Fibroblast of mammary gland (primary cell): ENCODE measurements around the gene RCAN1.
A peak's percentile ranks its signal among the peaks of the same experiment; 100 is the strongest.
"Not testable (repeated sequence)": the region's sequence is repeated elsewhere in the genome, so short reads cannot be mapped to it uniquely, and the experiment has no call there.

Experiments
- DNase-seq: peaks from one replicate; pipeline ENCODE4 v3.0.0-alpha.2; 2010; ENCODE audit warnings: low read depth
- H3K4me3 ChIP-seq: 2 replicates; pipeline ENCODE4 v1.5.1; 2011; ENCODE audit warnings: low read depth, mild to moderate bottlenecking, low read length, moderate library complexity; ENCODE audit not compliant: control insufficient read depth
- TF ChIP-seq, protein P1 (sequence below): conservative IDR thresholded peaks from 2 replicates; pipeline ENCODE4 v1.5.1; 2011; ENCODE audit warnings: low read depth, low read length, inconsistent platforms; ENCODE audit not compliant: control insufficient read depth, insufficient read depth

RCAN1 gene

DNA sequence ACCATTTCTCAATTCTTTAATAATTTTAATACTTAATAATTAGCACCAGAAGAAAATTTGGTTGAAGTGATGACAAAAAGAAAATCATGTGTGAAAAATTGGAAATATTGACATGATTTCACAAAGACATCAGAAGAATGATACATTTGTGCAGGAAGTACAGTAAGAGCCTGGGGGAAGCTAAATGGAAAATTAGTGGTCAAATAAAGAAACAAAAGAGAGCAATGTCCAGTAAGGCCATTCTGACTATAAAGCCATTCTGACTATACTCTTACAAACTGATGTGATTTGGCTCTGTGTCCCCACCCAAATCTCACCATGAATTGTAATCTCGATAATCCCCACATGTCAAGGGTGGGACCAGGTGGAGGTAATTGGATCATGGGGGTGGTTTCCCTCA is 54.3 kb downstream of the RCAN1 start:
- TF ChIP-seq, protein P1, sequence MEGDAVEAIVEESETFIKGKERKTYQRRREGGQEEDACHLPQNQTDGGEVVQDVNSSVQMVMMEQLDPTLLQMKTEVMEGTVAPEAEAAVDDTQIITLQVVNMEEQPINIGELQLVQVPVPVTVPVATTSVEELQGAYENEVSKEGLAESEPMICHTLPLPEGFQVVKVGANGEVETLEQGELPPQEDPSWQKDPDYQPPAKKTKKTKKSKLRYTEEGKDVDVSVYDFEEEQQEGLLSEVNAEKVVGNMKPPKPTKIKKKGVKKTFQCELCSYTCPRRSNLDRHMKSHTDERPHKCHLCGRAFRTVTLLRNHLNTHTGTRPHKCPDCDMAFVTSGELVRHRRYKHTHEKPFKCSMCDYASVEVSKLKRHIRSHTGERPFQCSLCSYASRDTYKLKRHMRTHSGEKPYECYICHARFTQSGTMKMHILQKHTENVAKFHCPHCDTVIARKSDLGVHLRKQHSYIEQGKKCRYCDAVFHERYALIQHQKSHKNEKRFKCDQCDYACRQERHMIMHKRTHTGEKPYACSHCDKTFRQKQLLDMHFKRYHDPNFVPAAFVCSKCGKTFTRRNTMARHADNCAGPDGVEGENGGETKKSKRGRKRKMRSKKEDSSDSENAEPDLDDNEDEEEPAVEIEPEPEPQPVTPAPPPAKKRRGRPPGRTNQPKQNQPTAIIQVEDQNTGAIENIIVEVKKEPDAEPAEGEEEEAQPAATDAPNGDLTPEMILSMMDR, result no peak
- DNase-seq, result no peak
- no peak overlapping the region for H3K4me3 ChIP-seq

DNA sequence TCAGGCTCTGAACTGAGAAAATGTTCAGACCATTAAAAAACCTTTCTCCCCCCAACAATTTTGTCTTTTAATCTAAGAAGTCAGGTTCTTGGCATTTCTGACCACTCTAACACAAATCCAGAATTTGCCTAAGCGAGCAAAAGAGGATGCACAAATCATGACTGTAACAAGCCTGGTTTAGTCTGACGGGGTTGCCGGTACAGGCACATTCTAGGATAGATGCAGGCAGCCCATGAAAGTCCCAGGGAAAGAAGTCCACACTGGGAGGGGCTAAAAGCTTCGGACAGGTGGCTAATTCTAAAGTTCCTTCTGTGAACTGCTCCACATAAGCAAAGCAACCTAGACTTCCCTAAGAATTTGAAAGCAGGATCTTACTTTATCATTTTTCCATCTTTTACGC is 54.9 kb downstream of the RCAN1 start:
- TF ChIP-seq, protein P1, result no peak
- H3K4me3 ChIP-seq, result no peak overlapping the region
- no peak for DNase-seq

DNA sequence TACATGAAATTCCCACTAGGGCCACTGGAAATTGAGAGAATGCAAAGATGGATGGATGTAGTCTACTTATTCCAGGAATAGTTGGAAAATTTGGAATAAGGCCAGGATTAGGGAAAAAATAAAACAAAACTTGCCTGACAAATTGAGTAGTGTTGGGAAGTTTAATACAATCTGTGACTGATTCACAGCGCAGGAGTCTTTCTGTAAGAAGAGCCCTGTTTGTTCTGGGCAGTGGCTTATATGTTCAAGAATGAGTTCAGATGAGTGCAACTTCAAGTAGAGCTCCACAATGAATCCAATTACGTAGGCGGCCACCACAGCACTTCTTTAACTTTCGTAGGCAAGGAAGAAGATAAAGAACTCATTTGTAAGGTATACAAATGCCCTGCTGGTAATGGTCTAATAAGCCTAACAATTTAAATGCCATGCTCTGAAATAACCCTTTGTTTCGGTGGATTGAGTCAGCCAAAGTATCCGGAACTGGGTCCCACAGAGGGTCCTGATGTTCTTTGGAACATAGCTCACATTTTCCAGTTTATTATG is 55.8 kb downstream of the RCAN1 start:
- no peak overlapping the region for H3K4me3 ChIP-seq
- peak; percentile 31 for DNase-seq
- TF ChIP-seq, protein P1, result no peak

DNA sequence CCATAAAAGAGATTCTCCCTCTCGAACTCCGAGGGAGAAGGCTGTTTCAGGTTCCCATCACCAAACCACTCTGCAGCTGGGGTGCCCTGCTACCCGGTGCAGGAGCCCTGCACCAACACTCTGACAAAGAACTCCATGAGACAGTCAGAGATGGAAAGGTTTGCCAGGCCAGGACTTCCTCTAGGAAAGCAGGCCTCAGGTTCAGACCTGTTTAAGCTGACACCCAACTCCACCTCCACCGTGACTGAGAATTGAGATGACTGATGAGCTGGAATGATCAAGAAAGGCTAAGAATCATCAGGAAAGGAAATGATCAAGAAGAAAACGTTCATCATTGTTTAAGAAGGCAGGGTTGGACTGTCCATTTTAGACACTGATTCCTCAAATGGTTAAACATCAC is 56.7 kb downstream of the RCAN1 start:
- no peak overlapping the region for H3K4me3 ChIP-seq
- DNase-seq, result no peak
- TF ChIP-seq, protein P1, result no peak

DNA sequence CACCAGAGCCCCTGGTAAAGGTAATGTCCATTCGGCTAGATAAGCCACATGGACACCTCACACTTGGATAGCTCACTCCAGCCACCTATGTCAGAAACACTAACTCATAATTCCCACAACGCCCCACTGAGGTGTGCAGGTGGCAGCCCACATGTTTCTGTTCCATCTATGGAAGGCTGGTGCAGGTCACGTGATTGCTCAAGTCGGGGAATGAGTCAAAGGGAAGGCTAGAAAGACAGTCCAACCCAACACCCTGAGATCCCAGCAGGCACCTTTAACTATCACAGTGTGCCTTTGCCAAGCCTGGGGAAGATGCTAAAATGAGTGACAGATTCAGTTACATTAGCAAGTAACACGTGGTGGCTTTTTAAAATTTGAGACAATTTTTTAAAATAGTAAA is 57.7 kb downstream of the RCAN1 start:
- TF ChIP-seq, protein P1, result no peak
- H3K4me3 ChIP-seq, result no peak overlapping the region
- no peak for DNase-seq

DNA sequence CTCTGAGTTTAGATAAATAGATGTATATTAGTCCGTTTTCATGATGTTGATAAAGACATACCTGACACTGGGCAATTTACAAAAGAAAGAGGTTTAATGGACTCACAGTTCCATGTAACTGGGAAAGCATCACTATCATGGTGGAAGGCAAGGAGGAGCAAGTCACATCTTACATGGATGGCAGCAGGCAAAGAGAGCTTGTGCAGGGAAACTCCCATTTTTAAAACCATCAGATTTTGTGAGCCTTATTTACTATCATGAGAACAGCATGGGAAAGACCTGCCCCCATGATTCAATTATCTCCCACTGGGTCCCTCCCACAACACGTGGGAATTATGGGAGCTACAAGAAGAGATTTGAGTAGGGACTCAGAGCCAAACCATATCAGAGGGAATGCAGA is 60.2 kb downstream of the RCAN1 start:
- DNase-seq, H3K4me3 ChIP-seq: not testable (repeated sequence)

DNA sequence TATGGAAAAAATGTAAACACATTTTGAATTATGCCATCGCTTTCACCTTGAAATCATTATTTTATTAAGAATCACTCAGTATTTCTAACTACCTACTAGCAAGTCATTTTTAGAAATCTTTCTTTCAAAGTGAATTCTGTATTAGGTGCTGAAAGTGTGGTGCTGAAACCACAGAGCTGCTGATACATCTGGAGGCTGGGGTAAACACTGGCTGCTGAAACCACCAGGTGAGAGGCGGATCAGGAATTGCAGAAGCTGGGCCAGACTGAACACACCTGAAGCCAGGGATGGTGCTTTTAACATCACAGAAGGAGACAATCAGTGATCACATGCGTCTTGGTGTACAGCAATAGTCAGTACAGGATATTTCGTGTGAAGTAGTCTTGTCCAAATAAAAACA is 60.7 kb downstream of the RCAN1 start:
- no peak for DNase-seq
- TF ChIP-seq, protein P1, result no peak
- no peak overlapping the region for H3K4me3 ChIP-seq
